HG02973 (cell line): ENCODE data around the gene DDA1.
"Not testable (repeated sequence)": the region's sequence is repeated elsewhere in the genome, so short reads cannot be mapped to it uniquely, and the experiment has no call there.

Experiments used
- ATAC-seq: cut with Tn5 transposase; IDR thresholded peaks from one replicate; pipeline ENCODE4 v1.9.1; 2021; ENCODE audit warnings: moderate library complexity; ENCODE audit not compliant: unreplicated experiment

The DDA1 gene

DNA sequence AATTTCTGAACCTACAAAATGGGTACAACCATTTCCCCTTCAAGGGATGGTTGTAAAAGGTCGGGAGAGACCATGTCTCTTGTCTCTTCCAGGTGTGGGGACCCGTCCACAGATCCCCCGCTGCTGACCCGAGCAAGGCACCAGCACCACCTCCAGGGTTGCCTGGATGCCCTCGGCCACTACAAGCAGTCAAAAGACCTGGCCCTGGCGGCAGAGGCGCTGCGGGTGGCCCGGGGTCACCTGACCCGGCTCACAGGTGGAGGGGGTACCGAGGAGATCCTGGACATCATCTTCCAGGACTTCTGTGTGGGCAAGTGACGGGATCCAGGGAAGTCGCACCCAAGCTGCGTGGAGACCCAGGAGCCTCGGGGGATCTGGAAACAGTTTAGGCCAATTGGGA is 32.0 kb downstream of the DDA1 start:
- ATAC-seq = no peak

DNA sequence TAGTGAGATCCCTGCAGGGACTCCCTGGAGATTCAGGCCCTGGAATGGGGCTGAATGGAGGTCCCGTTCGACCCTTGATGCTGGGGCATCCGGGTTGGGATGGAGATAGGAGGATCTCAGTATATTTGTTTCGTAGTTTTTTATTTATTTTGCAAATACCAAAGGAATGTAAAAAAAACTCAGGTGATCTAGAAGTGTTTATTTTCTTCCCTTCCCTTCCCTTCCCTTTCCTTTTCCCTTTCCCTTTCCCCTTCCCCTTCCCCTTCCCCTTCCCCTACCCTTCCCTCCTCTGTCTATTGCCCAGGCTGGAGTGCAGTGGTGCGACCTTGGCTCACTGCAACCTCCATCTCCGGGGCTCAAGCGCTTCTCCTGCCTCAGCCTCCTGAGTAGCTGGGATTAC is 32.5 kb downstream of the DDA1 start:
- no peak for ATAC-seq

DNA sequence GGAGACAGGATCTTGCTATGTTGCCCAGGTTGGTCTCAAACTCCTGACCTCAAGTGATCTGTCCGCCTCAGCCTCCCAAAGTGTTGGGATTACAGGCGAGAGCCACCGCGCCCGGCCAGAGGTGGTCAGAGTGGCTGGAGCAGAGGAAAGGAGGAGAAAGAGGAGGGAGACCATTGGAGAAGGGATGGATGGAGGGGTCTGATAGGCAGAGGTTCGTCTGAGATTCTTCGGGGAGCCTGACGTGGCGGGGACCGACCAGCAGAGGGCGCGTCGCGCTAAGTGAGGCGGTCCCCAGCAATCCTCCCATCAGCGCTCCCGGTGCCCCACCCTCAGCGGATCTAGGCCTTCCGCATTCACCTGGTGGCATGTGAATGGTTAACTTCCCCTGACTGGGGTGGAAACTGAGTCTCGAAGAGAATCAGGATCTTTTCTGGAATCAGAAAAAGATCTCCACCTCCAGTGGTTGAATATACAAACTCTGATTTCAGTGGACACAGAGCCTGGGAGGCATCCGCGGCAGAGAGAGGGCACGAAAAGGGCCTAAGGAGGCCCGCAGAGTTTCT is 36.8 kb downstream of the DDA1 start:
- no peak for ATAC-seq

DNA sequence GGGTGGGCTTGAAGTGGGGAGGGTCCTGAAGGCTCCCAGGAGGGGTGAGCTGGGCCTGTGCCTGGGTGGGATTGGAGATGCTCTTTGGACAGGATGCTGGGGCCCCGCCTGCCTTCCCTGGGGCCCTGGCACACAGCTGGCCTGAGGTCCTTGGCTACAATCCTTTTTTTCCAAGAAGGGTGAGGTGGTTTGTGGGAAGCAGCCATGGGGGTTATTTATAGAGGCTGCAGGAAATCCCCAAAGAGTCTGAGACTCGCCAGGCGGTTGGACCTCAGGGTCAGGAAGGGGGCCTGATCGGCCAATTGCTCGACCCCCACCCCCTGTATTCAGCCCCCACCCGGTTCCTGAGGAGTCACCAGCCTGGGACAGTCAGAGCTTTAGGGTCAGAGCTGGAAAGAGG is 38.0 kb downstream of the DDA1 start:
- no peak for ATAC-seq

DNA sequence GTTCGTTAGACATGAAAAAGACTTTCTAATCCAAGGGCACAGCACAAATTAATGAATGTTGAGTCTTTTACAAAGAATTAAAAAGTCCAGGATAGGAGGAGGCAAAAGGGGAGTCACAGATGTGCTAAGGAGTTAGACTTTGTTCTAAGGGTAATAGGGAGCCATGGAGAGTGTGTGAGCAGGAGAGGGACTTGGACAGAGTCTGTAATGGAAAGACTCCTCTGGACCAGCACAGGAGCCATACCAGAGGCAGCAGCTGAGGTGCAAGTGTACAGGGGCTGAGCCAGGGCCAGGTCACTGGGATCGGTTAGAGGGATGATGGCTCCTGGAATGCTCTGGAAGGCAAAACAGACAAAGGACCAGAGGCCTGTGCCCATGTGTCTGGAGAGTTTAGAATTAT is 38.5 kb downstream of the DDA1 start:
- ATAC-seq = no peak

DNA sequence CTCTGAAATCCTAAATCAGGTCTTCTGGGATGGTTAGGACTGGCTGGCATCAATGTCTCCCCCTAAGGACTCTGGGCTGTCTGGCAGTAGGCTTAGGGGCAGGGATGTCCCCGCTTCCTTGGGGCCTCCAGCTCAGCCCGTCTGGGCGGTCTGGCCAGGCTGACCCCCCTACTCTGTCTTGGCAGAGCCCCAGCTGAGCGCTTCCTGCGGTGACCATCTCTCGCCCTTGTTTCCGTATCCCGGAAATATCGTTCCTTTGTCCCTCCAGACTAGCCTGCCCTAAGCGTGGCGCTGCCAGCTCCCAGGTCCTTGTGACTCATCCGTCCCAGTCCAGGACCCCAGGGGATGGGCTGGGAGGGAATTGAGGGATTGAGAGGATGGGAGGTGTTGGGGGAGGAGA is 39.3 kb downstream of the DDA1 start:
- no peak for ATAC-seq

DNA sequence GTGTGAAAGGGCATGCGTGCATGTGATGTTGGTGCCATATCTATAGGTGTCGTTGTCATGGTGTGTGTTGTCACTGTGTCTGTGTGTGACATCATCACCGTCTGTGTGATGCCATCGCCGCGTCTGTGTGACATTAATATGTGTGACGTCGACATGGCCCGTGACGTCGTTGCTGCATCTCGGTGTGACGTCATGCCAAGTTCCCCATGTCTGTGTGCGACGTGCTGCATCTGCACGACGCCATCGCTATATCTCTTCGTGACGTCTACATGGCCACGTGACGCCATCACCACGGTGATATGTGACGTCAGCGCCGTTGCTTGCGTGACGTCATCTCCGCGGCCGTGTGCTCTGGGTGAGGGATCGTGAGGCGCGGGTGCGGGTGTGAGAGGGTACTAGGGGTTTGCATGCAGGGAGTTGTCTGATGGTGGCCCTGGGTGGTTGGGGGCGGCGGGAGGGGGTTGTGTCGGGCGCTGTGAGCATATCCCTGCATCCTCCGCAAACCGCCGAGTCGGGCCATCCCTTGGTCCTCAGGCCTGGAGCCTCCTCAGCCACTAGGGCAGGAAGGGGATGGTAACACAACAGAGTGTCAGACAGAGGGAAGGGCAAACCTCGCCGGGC is 42.6 kb downstream of the DDA1 start:
- no peak for ATAC-seq

DNA sequence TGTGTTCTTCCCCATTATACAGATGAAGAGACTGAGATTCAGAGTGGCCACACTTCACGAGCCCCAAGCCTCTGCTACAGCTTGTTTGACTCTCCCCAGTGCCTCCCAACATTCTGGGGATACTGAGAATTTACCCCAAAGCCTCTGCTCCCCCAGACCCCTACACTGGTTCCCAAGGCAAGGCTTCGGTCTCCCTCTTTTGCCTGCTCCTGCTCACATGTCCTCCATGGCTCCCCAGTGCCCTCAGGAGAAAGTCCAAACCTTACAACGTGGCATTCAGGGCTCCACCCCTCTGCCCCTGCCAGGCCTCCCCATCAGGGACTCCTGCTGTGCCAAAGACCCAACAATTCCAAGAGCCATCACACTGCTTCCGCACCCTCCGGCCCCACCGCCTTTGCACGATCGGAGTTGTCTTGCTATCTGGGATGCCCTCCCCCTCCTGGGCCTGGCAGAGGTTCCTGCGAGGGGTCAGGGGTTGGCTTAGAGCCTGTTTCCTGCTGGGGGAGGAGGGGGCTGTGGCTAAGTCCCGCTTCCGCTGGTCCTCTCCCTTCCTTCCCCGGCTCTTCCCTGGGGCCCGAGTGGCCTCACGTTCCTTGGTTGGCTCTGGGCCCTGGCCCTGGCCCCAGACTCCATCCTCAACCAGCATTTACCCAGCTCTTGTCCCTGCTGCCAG is 43.4 kb downstream of the DDA1 start:
- no peak for ATAC-seq

DNA sequence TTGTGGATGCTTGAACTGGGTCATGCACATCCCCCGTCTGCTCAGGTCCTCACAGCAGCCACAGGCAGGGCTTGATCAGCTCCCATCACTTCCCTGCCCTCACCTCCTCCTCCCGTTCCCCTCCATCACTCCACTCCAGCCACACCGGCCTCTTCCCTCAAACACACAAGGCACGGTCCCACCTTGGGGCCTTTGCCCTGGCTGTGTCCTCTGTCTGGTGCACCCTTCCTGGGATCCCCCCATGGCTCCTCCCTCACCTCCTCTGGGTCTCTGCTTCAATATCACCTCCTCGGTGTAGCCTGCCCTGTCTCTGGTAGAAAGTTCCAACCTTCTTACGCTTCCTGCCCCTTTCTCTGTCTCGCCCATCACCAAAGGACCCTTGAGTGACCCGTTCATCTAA is 44.0 kb downstream of the DDA1 start:
- ATAC-seq = no peak

DNA sequence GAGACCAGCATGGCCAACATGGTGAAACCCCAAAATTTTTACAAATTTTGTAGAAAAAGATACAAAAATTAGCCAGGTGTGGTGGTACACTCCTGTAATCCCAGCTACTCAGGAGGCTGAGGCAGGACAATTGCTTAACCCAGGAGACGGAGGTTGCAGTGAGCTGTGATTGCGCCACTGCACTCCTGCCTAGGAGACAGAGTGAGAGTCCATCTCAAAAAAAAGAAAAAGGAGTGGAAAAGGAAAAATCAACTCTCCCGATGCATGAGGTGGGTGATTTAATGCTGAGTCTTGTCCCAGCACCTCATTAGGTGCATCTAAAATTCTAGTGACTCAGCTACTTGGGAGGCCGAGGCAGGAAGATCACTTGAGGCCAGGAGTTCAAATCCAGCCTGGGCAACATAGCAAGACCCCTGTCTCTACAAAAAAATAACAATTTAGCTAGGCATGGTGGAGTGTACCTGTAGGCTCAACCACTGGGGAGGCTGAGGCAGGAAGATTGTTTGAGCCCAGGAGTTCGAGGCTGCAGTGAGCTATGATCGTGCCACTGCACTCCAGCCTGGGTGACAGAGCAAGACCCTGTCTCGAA is 47.8 kb downstream of the DDA1 start:
- ATAC-seq = no peak

DNA sequence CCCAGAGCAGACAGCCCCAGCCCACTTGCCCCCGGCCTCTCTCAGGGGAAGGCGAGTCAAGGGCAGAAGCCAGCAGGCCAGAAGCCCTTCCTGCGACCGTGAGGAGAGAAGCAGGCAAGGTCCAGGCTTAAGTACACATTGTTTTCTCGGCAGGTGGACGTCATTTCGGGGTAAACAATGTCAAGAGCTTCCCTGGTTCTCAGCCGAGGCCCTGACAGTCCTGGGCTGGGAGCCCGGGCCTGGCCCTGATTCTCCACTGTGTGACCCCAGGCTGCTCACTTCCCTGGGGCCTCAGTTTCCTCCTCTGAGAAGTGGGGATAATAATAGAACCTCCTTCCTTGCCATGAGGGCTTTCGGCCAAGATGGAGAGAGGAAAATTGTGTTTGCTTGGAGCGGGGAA is 48.4 kb downstream of the DDA1 start:
- no peak for ATAC-seq

DNA sequence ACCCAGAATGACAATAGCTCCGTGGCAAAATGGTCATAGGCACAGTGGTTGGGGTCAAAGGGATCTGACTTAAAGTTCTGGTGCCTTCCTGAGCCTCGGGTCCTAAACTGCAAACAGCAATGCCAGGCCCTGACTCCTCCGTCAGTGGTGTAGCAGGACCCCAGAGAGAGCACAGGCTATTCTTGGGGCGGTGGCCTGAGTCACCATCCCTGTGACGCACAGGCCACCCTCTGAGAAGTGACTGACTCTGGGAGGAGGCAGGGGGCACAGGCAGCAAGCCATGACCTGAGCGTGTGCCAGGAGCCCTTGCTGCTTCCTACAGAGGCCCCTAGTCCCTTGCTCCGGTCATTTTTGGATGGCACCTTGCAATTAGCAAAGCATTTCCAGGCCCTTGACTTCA is 49.0 kb downstream of the DDA1 start:
- no peak for ATAC-seq

DNA sequence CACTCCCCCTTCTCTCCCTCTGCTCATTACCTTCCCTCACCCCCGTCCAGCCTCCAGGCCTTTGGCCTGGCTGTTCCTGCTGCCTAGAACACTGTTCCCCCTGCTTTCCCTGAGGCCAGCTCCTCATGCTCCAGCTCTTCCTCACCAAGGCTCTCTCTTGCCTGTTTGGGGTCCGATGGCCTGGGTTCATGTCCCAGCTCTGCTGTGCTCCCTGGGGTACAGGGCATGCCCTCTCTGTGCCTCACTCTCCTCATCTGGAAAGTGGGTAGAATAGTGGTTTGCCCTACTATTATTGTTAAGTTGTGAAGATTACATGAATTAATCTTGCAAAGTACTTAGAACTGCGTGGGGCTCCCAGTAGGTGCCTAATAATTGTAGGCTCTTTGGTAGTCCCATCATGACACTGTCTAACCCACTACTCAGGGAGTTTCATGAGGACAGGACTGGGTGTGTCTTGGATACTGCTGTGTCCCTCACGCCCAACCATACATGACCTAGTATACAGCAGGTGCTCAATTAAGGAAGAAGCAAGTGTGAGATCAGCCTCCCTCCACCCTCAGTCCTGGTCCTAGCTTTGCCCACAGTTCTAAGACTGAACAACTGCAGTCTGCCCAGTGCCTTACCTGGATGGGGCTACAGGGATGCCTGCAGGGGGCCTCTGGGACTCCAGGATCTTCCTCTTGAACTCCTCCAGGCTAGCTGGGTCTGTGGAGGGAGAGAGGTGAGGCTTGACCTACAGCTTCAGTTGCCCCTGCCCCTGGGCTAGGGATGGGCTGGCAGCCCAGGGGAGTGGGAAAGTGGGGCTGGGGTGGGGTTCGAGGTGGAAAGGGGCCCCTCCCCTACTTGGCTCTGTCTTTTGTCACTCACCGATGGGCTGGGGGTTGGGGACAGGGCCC is 50.8 kb downstream of the DDA1 start:
- no peak for ATAC-seq

DNA sequence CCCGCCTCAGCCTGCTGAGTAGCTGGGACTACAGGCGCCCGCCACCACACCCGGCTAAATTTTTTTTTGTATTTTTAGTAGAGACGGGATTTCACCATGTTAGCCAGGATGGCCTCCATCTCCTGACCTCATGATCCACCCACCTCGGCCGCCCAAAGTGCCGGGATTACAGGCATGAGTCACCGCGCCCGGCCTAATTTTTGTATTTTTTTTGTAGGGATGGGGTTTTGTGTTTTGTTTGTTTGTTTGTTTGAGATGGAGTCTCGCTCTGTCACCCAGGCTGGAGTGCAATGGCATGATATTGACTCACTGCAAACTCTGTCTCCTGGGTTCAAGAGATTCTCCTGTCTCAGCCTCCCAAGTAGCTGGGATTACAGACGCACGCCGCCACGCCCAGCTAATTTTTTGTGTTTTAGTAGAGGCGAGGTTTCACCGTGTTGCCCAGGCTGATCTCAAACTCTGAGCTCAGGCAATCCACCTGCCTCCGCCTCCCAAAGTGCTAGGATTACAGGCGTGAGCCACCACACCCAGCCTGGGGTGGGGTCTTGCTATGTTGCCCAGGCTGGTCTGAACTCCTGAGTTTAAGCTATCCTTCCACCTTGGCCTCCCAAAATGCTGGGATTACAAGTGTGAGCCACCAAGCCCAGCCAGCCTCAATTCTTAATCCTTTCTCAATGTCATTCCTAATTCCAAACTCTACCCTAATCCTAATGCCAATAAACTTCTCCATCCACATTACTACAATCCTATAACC is 54.7 kb downstream of the DDA1 start:
- ATAC-seq = not testable (repeated sequence)

DNA sequence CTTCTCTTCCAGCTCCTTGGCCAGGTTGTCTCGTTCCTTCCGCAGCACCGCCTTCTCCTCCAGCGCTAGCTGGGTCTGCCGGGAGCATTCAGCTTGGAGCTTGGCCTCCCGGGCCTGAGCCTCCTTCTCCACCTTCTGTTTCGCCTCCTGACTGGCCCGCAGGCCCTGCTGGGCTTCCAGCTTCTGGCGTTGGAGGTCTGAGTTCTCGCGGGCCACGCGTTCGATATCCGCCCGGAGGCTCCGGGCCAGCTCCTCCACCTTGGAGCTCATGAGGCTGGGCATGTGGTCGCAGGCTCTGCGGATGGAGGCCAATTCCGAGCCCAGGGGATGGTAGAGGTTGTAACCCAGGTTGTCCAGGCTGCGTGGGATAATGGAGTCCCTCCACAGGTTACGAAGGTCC is 56.0 kb downstream of the DDA1 start:
- ATAC-seq = no peak

DNA sequence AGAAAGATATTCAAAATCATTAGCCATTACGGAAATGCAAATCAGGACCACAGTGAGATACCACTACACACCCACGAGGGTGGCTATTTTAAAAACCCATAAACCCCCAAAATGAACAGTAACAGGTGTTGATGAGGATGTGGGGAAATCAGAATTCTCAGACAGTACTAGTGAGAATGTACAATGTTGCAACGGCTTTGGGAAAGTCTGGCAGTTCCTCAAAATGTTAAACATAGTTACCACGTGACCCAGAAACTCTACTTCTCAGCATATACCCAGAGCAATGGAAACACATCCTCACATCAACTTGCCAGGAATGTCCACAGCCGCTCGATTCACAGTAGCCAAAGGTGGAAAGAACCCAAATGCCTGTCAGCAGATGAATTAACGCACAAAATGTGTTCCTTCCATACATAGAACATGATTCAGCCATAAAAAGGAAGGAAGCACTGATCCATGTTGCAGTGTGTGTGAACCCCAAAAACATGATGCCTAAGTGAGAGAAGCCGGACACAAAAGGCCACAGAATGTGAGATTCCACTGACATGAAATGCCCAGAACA is 60.7 kb downstream of the DDA1 start:
- ATAC-seq = peak; percentile 80
